HEK293T (cell line): Measurements from ENCODE around the gene DLG2.
"Not testable (repeated sequence)": the region's sequence is repeated elsewhere in the genome, so short reads cannot be mapped to it uniquely, and the experiment has no call there.

Source experiments
- CTCF ChIA-PET: fragments of 350-600 bp; formaldehyde crosslinking; extraction: SDS; loops from one replicate; lab custom pipeline; 2021; ENCODE audit warnings: antibody characterized with exemption, inconsistent platforms; lab: Yijun Ruan, JAX
- POLR2A ChIA-PET: fragments of 350-600 bp; formaldehyde crosslinking; extraction: SDS; loops from one replicate; lab custom pipeline; 2020; ENCODE audit warnings: antibody characterized with exemption, inconsistent platforms; lab: Yijun Ruan, JAX
- DNase-seq: peaks from one replicate; pipeline ENCODE4 v3.0.0; 2012; ENCODE audit warnings: mixed read lengths; ENCODE audit errors: extremely low spot score
- ARNT ChIP-seq: fragments of 450-650 bp; IDR thresholded peaks from 2 replicates; pipeline ENCODE4 v1.6.1; 2017; ENCODE audit warnings: mild to moderate bottlenecking
- BHLHE40 ChIP-seq: fragments of 450-650 bp; IDR thresholded peaks from 2 replicates; pipeline ENCODE4 v1.6.1; 2016; ENCODE audit warnings: mild to moderate bottlenecking, moderate library complexity, borderline replicate concordance
- CTBP1 ChIP-seq: fragments of 450-650 bp; IDR thresholded peaks from 2 replicates; pipeline ENCODE4 v1.6.1; 2016; ENCODE audit warnings: borderline replicate concordance
- ELF4 ChIP-seq: fragments of 450-650 bp; IDR thresholded peaks from 2 replicates; pipeline ENCODE4 v1.6.1; 2017; ENCODE audit warnings: antibody characterized with exemption
- FOXA1 ChIP-seq: fragments of 450-650 bp; IDR thresholded peaks from 2 replicates; pipeline ENCODE4 v1.6.1; 2016; ENCODE audit warnings: mild to moderate bottlenecking
- FOXK2 ChIP-seq: fragments of 450-650 bp; IDR thresholded peaks from 2 replicates; pipeline ENCODE4 v1.6.1; 2016; ENCODE audit warnings: mild to moderate bottlenecking
- FOXM1 ChIP-seq: fragments of 450-650 bp; IDR thresholded peaks from 2 replicates; pipeline ENCODE4 v1.6.1; 2017; ENCODE audit warnings: mild to moderate bottlenecking, borderline replicate concordance
- HDGF ChIP-seq: fragments of 450-650 bp; IDR thresholded peaks from 2 replicates; pipeline ENCODE4 v1.6.1; 2017; ENCODE audit warnings: antibody characterized with exemption, borderline replicate concordance
- L3MBTL2 ChIP-seq: fragments of 450-650 bp; conservative IDR thresholded peaks from 2 replicates; pipeline ENCODE4 v1.6.1; 2016; ENCODE audit warnings: mild to moderate bottlenecking
- LEF1 ChIP-seq: fragments of 450-650 bp; IDR thresholded peaks from 2 replicates; pipeline ENCODE4 v1.6.1; 2017; ENCODE audit warnings: mild to moderate bottlenecking, borderline replicate concordance
- NFRKB ChIP-seq: fragments of 450-650 bp; IDR thresholded peaks from 2 replicates; pipeline ENCODE4 v1.6.1; 2016; ENCODE audit warnings: mild to moderate bottlenecking, moderate library complexity
- PKNOX1 ChIP-seq: fragments of 450-650 bp; IDR thresholded peaks from 2 replicates; pipeline ENCODE4 v1.6.1; 2016
- SP1 ChIP-seq: fragments of 450-650 bp; IDR thresholded peaks from 2 replicates; pipeline ENCODE4 v1.6.1; 2017
- SUZ12 ChIP-seq: fragments of 450-650 bp; IDR thresholded peaks from 2 replicates; pipeline ENCODE4 v1.6.1; 2016; ENCODE audit warnings: mild to moderate bottlenecking
- TARDBP ChIP-seq: fragments of 450-650 bp; IDR thresholded peaks from 2 replicates; pipeline ENCODE4 v1.6.1; 2016
- ZNF384 ChIP-seq: fragments of 450-650 bp; IDR thresholded peaks from 2 replicates; pipeline ENCODE4 v1.6.1; 2016

The DLG2 gene

GRCh38 chr11:85406316-85406715 is 220.8 kb downstream of the DLG2 start:
- TF ChIP-seq FOXK2 (no peak), CTBP1 (no peak), SUZ12 (no peak), FOXM1 (no peak), BHLHE40 (no peak), NFRKB (no peak), ARNT (no peak), ZNF384 (no peak), HDGF (no peak)
- DNase-seq, result no peak
- ChIA-PET POLR2A (no interaction called here), CTCF (no interaction called here)

- CTCF ChIA-PET, POLR2A ChIA-PET, DNase-seq: not testable (repeated sequence)
Observed at GRCh38 chr11:85395515-85396055, 231.6 kb downstream of the DLG2 start.

- no peak for TF ChIP-seq NFRKB
- no peak for TF ChIP-seq ZNF384
- TF ChIP-seq HDGF, result no peak
- no peak for TF ChIP-seq TARDBP
- no peak for TF ChIP-seq FOXK2
- no peak for TF ChIP-seq LEF1
- TF ChIP-seq ARNT, result no peak
- TF ChIP-seq SP1, result no peak
- no peak for TF ChIP-seq L3MBTL2
- no peak for TF ChIP-seq CTBP1
- no peak for TF ChIP-seq FOXM1
- no peak for TF ChIP-seq FOXA1
- no peak for DNase-seq
- POLR2A ChIA-PET, result no interaction called here
- CTCF ChIA-PET, result no interaction called here
Observed at GRCh38 chr11:85394283-85394682, 232.9 kb downstream of the DLG2 start.

- DNase-seq, result no peak
- ChIA-PET CTCF (no interaction called here), POLR2A (no interaction called here)
- TF ChIP-seq SUZ12, result no peak
- no peak for TF ChIP-seq CTBP1
- TF ChIP-seq LEF1, result no peak
- TF ChIP-seq L3MBTL2, result no peak
- no peak for TF ChIP-seq FOXA1
- no peak for TF ChIP-seq NFRKB
- no peak for TF ChIP-seq BHLHE40
- TF ChIP-seq SP1, result no peak
- no peak for TF ChIP-seq FOXK2
- TF ChIP-seq PKNOX1, result no peak
- no peak for TF ChIP-seq FOXM1
Observed at GRCh38 chr11:85391141-85391540, 236.0 kb downstream of the DLG2 start.

GRCh38 chr11:85385547-85385946 is 241.6 kb downstream of the DLG2 start:
- POLR2A ChIA-PET, result no interaction called here
- TF ChIP-seq PKNOX1, result no peak
- no peak for TF ChIP-seq ZNF384
- TF ChIP-seq SP1, result no peak
- no peak for TF ChIP-seq ELF4
- TF ChIP-seq SUZ12, result no peak
- TF ChIP-seq HDGF, result no peak
- no peak for TF ChIP-seq TARDBP
- TF ChIP-seq L3MBTL2, result no peak
- no peak for TF ChIP-seq BHLHE40
- TF ChIP-seq ARNT, result no peak
- CTCF ChIA-PET, result no interaction called here
- no peak for DNase-seq

- CTCF ChIA-PET, result no interaction called here
- POLR2A ChIA-PET, result no interaction called here
Observed at GRCh38 chr11:85385111-85385510, 242.0 kb downstream of the DLG2 start.

More at GRCh38 chr11:85385111-85385510, 242.0 kb downstream of the DLG2 start:
- DNase-seq, result no peak
- TF ChIP-seq NFRKB, result no peak
- no peak for TF ChIP-seq LEF1
- no peak for TF ChIP-seq SUZ12
- TF ChIP-seq ELF4, result no peak
- TF ChIP-seq ARNT, result no peak
- TF ChIP-seq FOXM1, result no peak
- TF ChIP-seq CTBP1, result no peak
- TF ChIP-seq PKNOX1, result no peak
- no peak for TF ChIP-seq TARDBP
- no peak for TF ChIP-seq SP1
- no peak for TF ChIP-seq L3MBTL2
- no peak for TF ChIP-seq FOXK2
- TF ChIP-seq BHLHE40, result no peak
- no peak for TF ChIP-seq ZNF384
- TF ChIP-seq FOXA1, result no peak
